Liver (tissue), 3 donors: ENCODE data around the gene CEACAM8.

Source experiments
- EGR1 ChIP-seq, 2 donors: IDR thresholded peaks; 2 replicates each; pipeline ENCODE4 v1.6.1; 2016 to 2018; ENCODE audit warnings: antibody characterized with exemption in 2 of 2, low read depth in 2 of 2
- FOXA1 ChIP-seq: IDR thresholded peaks from 2 replicates; pipeline ENCODE4 v1.6.1; 2016; ENCODE audit warnings: antibody characterized with exemption
- HNF4A ChIP-seq, 2 donors: conservative IDR thresholded peaks; 2 replicates each; pipeline ENCODE4 v1.6.1; 2016; ENCODE audit warnings: antibody characterized with exemption in 2 of 2, mild to moderate bottlenecking in 2 of 2
- JUND ChIP-seq, 2 donors: IDR thresholded peaks; 2 replicates each; pipeline ENCODE4 v1.6.1; 2016; ENCODE audit warnings: antibody characterized with exemption in 2 of 2
- NR2F2 ChIP-seq: IDR thresholded peaks from 2 replicates; pipeline ENCODE4 v1.6.1; 2016; ENCODE audit warnings: antibody characterized with exemption
- RXRA ChIP-seq, 2 donors: IDR thresholded peaks; 2 replicates each; pipeline ENCODE4 v1.6.1; 2017 to 2018; ENCODE audit warnings: antibody characterized with exemption in 2 of 2, mild to moderate bottlenecking in 1 of 2
- SP1 ChIP-seq: IDR thresholded peaks from 2 replicates; pipeline ENCODE4 v1.6.1; 2018; ENCODE audit warnings: antibody characterized with exemption, mild to moderate bottlenecking
- TAF1 ChIP-seq: conservative IDR thresholded peaks from 2 replicates; pipeline ENCODE4 v1.6.1; 2016; ENCODE audit warnings: antibody characterized with exemption, mild to moderate bottlenecking
- YY1 ChIP-seq: IDR thresholded peaks from 2 replicates; pipeline ENCODE4 v1.6.1; 2016; ENCODE audit warnings: antibody characterized with exemption, mild to moderate bottlenecking
- TF ChIP-seq, protein P1 (sequence below): fragments of 150-350 bp; IDR thresholded peaks from 2 replicates; pipeline ENCODE4 v1.5.1; 2017; ENCODE audit warnings: improper control_type of control experiment, low read depth, low read length; ENCODE audit not compliant: missing input control
- TF ChIP-seq, protein P2 (sequence below): IDR thresholded peaks from 2 replicates; pipeline ENCODE4 v1.6.1; 2016; ENCODE audit warnings: antibody characterized with exemption
- TF ChIP-seq, protein P3 (sequence below): IDR thresholded peaks from 2 replicates; pipeline ENCODE4 v1.6.1; 2016; ENCODE audit warnings: antibody characterized with exemption
- donor health status: healthy.
- donor health status: healthy.

DNA sequence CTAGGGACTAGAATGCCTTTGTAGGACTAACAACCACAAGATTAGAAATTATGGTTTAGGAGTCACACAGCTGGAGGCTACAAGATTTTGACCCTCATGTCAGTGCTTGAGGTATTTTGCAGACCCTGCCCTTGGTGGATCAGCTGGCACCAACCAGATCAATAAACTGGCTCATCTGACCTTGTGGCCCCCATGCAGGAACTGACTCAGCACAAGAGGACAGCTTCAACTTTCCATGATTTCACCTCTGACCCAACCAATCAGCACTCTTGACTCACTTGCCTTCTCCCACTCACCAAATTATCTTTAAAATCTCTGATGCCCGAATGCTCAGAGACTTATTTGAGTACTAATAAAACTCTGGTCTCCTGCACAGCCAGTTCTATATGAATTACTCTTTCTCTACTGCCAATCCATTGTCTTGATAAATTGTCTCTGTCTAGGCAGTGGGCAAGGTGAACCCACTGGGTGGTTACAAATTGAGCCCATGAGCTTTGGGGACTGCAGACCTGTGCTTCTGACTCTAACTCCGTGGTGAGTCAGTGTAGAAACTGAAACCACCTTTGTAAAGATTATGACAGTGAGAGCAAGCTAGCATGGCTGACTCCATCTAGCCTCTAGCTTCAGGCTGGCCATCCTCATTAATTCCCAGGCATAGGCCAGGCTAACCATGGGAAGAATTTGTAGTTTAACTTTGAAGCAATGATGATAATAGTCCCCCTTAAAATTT, 33.9 kb upstream of the CEACAM8 start:
- TF ChIP-seq, protein P1, sequence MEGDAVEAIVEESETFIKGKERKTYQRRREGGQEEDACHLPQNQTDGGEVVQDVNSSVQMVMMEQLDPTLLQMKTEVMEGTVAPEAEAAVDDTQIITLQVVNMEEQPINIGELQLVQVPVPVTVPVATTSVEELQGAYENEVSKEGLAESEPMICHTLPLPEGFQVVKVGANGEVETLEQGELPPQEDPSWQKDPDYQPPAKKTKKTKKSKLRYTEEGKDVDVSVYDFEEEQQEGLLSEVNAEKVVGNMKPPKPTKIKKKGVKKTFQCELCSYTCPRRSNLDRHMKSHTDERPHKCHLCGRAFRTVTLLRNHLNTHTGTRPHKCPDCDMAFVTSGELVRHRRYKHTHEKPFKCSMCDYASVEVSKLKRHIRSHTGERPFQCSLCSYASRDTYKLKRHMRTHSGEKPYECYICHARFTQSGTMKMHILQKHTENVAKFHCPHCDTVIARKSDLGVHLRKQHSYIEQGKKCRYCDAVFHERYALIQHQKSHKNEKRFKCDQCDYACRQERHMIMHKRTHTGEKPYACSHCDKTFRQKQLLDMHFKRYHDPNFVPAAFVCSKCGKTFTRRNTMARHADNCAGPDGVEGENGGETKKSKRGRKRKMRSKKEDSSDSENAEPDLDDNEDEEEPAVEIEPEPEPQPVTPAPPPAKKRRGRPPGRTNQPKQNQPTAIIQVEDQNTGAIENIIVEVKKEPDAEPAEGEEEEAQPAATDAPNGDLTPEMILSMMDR = no peak
- TF ChIP-seq TAF1 (no peak), FOXA1 (no peak), SP1 (no peak), JUND (IDR thresholded peaks at IDR 0.05) (no peak), EGR1 (IDR thresholded peaks at IDR 0.05; ENCODE audit: low read depth in 2 of 2) (no peak), NR2F2 (no peak), YY1 (no peak), HNF4A (conservative IDR thresholded peaks at IDR 0.05) (no peak), RXRA (IDR thresholded peaks at IDR 0.05) (no peak)
- TF ChIP-seq, protein P2, sequence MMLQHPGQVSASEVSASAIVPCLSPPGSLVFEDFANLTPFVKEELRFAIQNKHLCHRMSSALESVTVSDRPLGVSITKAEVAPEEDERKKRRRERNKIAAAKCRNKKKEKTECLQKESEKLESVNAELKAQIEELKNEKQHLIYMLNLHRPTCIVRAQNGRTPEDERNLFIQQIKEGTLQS = no peak
- TF ChIP-seq, protein P3, sequence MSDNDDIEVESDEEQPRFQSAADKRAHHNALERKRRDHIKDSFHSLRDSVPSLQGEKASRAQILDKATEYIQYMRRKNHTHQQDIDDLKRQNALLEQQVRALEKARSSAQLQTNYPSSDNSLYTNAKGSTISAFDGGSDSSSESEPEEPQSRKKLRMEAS = no peak
